ENCODE data around the gene DGLUCY.

- no peak for TF ChIP-seq CTCF (IDR thresholded peaks at IDR 0.05 in 8 of 11, conservative IDR thresholded peaks at IDR 0.05 in 3 of 11)
- TF ChIP-seq POLR2AphosphoS5 (IDR thresholded peaks at IDR 0.05) = no peak
These were observed 30.7 kb downstream of the DGLUCY start for GRCh38 chr14:91144425-91145145.

Measured in spleen (tissue), 7 donors.